OCI-LY7 (cell line): ENCODE results near the gene RHBG. TPM values are rescaled to one million over a fixed set of nuclear protein-coding genes. Genes with fewer than 3 reads are reported as not detected.

Experiments
- BruUV-seq: library from RNA; stranded (reverse); fragments of 400-500 nt; replicated peaks from 2 replicates; lab custom pipeline; 2021; lab: Mats Ljungman, UMichigan
- CTCF ChIA-PET: fragments of 300-600 bp; sonication (Branson Sonifier 250); formaldehyde crosslinking; loops from one replicate; lab custom pipeline; 2022; ENCODE audit warnings: antibody characterized with exemption; ENCODE audit not compliant: unreplicated experiment; lab: Charles Lee
- POLR2A ChIA-PET: fragments of 300-600 bp; sonication (Branson Sonifier 250); formaldehyde crosslinking; loops from one replicate; lab custom pipeline; 2022; ENCODE audit warnings: antibody characterized with exemption; lab: Charles Lee
- DNase-seq: peaks from one replicate; pipeline ENCODE4 v3.0.0-alpha.2; 2015; ENCODE audit warnings: low spot score
- H2AFZ ChIP-seq: fragments of 200-600 bp; sonication (generic), shearing (Covaris generic); 2 replicates; pipeline ENCODE4 v1.6.1; 2014; ENCODE audit warnings: mild to moderate bottlenecking, antibody characterized with exemption, low read length, moderate library complexity
- H3K27ac ChIP-seq: fragments of 200-600 bp; sonication (generic); 2 replicates; pipeline ENCODE4 v1.5.1; 2014; ENCODE audit warnings: mixed run types, low read depth, mild to moderate bottlenecking, moderate library complexity, low read length, inconsistent platforms; ENCODE audit not compliant: poor library complexity, severe bottlenecking
- H3K36me3 ChIP-seq: fragments of 200-600 bp; sonication (generic); 2 replicates; pipeline ENCODE4 v1.6.1; 2014; ENCODE audit warnings: mild to moderate bottlenecking, antibody characterized with exemption, low read length, moderate library complexity, mixed read lengths; ENCODE audit not compliant: insufficient read depth
- H3K4me1 ChIP-seq: fragments of 200-600 bp; sonication (generic); 2 replicates; pipeline ENCODE4 v1.5.1; 2014; ENCODE audit warnings: mild to moderate bottlenecking, low read length; ENCODE audit not compliant: insufficient read depth, poor library complexity, severe bottlenecking
- H3K4me2 ChIP-seq: fragments of 200-600 bp; sonication (generic); 2 replicates; pipeline ENCODE4 v1.6.1; 2014; ENCODE audit warnings: mild to moderate bottlenecking, low read length
- H3K4me3 ChIP-seq: fragments of 200-600 bp; sonication (generic); 2 replicates; pipeline ENCODE4 v1.5.1; 2014; ENCODE audit warnings: mild to moderate bottlenecking, low read depth, low read length; ENCODE audit not compliant: poor library complexity, severe bottlenecking
- H3K79me2 ChIP-seq: fragments of 200-600 bp; sonication (generic); 2 replicates; pipeline ENCODE4 v1.6.1; 2016; ENCODE audit warnings: low read depth, mild to moderate bottlenecking, low read length, moderate library complexity, mixed read lengths; ENCODE audit not compliant: insufficient read depth
- H3K9me2 ChIP-seq: fragments of 200-600 bp; sonication (generic); 2 replicates; pipeline ENCODE4 v1.6.1; 2016; ENCODE audit warnings: mild to moderate bottlenecking, low read length, mixed read lengths; ENCODE audit not compliant: insufficient read depth
- H3K9me3 ChIP-seq: fragments of 200-600 bp; sonication (generic); 2 replicates; pipeline ENCODE4 v1.6.1; 2014; ENCODE audit warnings: mild to moderate bottlenecking, mixed run types, low read length, mixed read lengths
- H4K20me1 ChIP-seq: fragments of 200-600 bp; sonication (generic); 2 replicates; pipeline ENCODE4 v1.6.1; 2014; ENCODE audit warnings: mild to moderate bottlenecking, antibody characterized with exemption, low read length, moderate library complexity, mixed read lengths; ENCODE audit not compliant: insufficient read depth
- CTCF ChIP-seq: fragments of 200-600 bp; sonication (generic); conservative IDR thresholded peaks from 2 replicates; pipeline ENCODE4 v1.5.1; 2014; ENCODE audit warnings: mild to moderate bottlenecking, antibody characterized with exemption, low read length, moderate library complexity, mixed read lengths
- EZH2phosphoT487 ChIP-seq: fragments of 200-600 bp; sonication (generic); IDR thresholded peaks from 2 replicates; pipeline ENCODE4 v1.6.1; 2018; ENCODE audit warnings: low read depth, borderline replicate concordance, mild to moderate bottlenecking, mixed run types, antibody characterized with exemption, low read length, moderate library complexity, mixed read lengths
- intact Hi-C: fragments of 100-400 bp; cut with micrococcal nuclease; formaldehyde crosslinking; loops from one replicate; pipeline ENCODE4 v1.10.0; 2022; ENCODE audit not compliant: unreplicated experiment
- total RNA-seq, 2 experiments: library from RNA; depleted of rRNA in 1 of 2; stranded (reverse); fragments of >200 nt in 1 of 2; shearing (Covaris generic) in 1 of 2; gene quantifications; 2 replicates each; pipeline ENCODE4 v1.2.3, GENCODE V29; 2014 to 2022

RHBG gene
- total RNA-seq, 2 experiments from 2014 or later: not detected

- Histone ChIP-seq H3K4me2 (no peak overlapping the region), H3K27ac (no peak overlapping the region), H4K20me1 (no peaks in the 10 kb centered on the region), H3K4me3 (no peak overlapping the region), H3K4me1 (no peaks in the 10 kb centered on the region), H3K79me2 (no peaks in the 10 kb centered on the region), H3K9me3 (no peaks in the 10 kb centered on the region), H3K36me3 (no peaks in the 10 kb centered on the region), H3K9me2 (no peaks in the 10 kb centered on the region), H2AFZ (no peak overlapping the region)
- TF ChIP-seq CTCF (no peak), EZH2phosphoT487 (no peak)
- intact Hi-C loops: no loop called here
- ChIA-PET POLR2A (interaction anchor here (0.5 kb wide), 1 partner anchor 92 kb away, joined by 3 read pairs; no protein-coding TSS in a partner anchor), CTCF (interaction anchor here (0.6 kb wide), 1 partner anchor 131 kb away, joined by 3 read pairs; no protein-coding TSS in a partner anchor)
- BruUV-seq: no TSS peak
- DNase-seq: no peak
Measured at GRCh38 chr1:156376958-156377919, 8.2 kb downstream of the RHBG start.

DNA sequence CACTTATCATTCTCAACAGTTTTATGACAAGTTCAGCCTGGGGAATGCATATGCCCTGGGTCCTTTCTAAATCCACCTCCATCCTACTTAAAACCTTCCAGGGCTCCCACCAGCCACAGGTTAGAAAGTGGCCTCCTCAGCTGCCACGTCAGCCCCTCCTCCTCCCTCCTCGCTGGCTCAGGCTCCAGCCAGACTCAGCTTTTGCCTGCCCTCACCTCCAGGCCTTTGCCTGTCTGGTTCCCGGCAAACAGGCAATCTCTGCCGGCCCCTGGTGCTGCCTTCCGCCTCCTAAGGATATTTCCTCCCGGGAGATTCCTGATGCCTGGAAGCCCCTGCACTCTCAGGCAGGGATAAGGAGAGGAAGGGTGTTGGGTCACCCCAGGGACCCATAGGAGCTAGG, 9.5 kb downstream of the RHBG start:
- no peak overlapping the region for H3K27ac ChIP-seq
- H2AFZ ChIP-seq: no peak overlapping the region
- no peak overlapping the region for H3K4me3 ChIP-seq
- no peaks in the 10 kb centered on the region for H3K79me2 ChIP-seq
- CTCF ChIA-PET: no interaction called here
- POLR2A ChIA-PET: interaction anchor here (0.6 kb wide), 1 partner anchor 311 kb away, joined by 3 read pairs; no protein-coding TSS in a partner anchor
- H3K9me3 ChIP-seq: no peaks in the 10 kb centered on the region
- no peak for DNase-seq
- no TSS peak for BruUV-seq
- H3K9me2 ChIP-seq: no peaks in the 10 kb centered on the region
- no peaks in the 10 kb centered on the region for H3K4me1 ChIP-seq
- no peak overlapping the region for H3K4me2 ChIP-seq
- H3K36me3 ChIP-seq: no peaks in the 10 kb centered on the region
- H4K20me1 ChIP-seq: no peaks in the 10 kb centered on the region
- intact Hi-C loops: no loop called here
- TF ChIP-seq CTCF (no peak), EZH2phosphoT487 (no peak)
